Lower leg skin (tissue), 3 donors: ENCODE measurements around the gene EN1.

ENCODE experiments used
- POLR2A ChIP-seq, 2 donors: fragments of 450-650 bp; IDR thresholded peaks; one replicate each; pipeline ENCODE4 v1.6.1; 2016 to 2017; ENCODE audit warnings: antibody characterized with exemption in 2 of 2, mild to moderate bottlenecking in 1 of 2, moderate library complexity in 1 of 2
- TF ChIP-seq, protein P1 (sequence below), 3 donors: fragments of 450-650 bp; IDR thresholded peaks; one replicate each; pipeline ENCODE4 v1.5.1; 2016; ENCODE audit warnings: antibody characterized with exemption in 3 of 3, mild to moderate bottlenecking in 3 of 3, moderate library complexity in 2 of 3

DNA sequence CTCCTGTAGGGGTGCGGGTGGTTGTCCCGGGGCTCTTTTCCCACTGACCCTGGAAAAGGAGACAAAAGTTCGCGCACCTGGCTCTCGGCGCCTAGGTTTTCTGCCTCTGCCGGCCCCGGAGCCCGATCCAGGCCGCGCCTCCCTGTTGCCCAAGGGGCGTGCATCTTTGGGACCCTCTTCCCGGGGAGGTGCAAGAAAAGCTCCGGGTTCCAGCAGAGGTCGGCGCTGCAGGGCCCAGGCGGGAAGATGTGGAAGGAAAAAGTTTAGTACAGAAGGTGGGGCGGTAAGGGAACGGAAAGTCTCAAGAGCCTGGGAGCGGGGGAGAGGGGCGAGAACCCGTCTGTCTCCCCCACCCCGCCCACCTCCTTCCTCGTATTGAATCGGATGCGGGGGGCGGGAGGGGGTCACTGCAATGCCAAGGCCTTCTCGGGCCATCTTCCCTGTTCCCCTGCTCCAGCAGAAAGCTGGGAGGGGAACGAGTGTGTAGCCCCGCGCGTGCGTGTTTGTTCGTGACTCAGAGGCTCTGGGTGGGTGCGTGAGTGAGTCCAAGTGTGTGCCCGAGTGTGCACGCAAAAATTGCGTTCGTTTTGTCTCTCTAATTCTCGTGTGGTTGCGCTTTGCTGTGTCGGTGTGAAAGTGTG, 6.3 kb upstream of the EN1 start:
- TF ChIP-seq POLR2A (IDR thresholded peaks at IDR 0.05): no peak
- TF ChIP-seq, protein P1, sequence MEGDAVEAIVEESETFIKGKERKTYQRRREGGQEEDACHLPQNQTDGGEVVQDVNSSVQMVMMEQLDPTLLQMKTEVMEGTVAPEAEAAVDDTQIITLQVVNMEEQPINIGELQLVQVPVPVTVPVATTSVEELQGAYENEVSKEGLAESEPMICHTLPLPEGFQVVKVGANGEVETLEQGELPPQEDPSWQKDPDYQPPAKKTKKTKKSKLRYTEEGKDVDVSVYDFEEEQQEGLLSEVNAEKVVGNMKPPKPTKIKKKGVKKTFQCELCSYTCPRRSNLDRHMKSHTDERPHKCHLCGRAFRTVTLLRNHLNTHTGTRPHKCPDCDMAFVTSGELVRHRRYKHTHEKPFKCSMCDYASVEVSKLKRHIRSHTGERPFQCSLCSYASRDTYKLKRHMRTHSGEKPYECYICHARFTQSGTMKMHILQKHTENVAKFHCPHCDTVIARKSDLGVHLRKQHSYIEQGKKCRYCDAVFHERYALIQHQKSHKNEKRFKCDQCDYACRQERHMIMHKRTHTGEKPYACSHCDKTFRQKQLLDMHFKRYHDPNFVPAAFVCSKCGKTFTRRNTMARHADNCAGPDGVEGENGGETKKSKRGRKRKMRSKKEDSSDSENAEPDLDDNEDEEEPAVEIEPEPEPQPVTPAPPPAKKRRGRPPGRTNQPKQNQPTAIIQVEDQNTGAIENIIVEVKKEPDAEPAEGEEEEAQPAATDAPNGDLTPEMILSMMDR (IDR thresholded peaks at IDR 0.05): no peak
